ENCODE data around the gene CHMP1A. TPM values are rescaled to one million over a fixed set of nuclear protein-coding genes. Genes with fewer than 3 reads are reported as not detected.

CHMP1A gene
- total RNA-seq, 1 experiment from 2014 or later: 158 TPM

DNA sequence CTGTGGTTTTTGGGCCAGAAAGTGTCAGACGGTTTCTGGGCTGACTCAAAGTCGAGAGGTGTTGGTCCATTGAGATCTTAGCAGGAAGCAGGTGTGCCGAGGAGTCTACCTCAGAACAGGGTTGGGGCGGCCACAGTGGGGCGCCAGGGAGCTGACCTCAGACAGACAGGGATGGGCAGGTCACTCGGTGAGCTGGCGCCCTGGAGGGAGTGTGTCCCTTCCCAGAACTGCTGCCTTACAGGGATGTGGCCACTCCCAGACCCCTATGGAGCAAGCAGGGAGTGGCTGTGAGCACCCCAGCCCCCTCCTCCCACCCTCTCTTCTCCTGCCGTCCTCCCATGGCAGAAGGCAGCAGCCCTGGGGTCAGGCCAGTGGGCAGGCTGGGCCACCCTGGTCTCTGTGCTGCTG, 58.1 kb downstream of the CHMP1A start:
- ChIA-PET POLR2A (interaction anchor here (0.6 kb wide), 1 partner anchor 11 kb away, joined by 3 read pairs; no protein-coding TSS in a partner anchor), RAD21 (ENCODE audit: low non-redundant PET in 1 of 2, low total read pairs in 2 of 2, uncharacterized antibody in 2 of 2, unreplicated experiment in 2 of 2) (interaction anchor here in 1 of 2 experiments (0.8 to 1.7 kb wide), 3 partner anchors 38 to 42 kb away, joined by 3 to 10 read pairs (median 3); no protein-coding TSS in a partner anchor), CTCF (interaction anchor here (0.6 to 2.1 kb wide), 12 partner anchors 8 to 261 kb away, joined by 3 to 17 read pairs (median 4); partner anchors contain the start of gene CDK10)
- H3K36me3 ChIP-seq (ENCODE audit: control insufficient read depth in 1 of 2, insufficient read depth in 2 of 2, low read length in 2 of 2): peaks cover 0 to 6% of the 10 kb centered on the region in 2 experiments; a peak in 2 of 4 replicates
- H3K4me3 ChIP-seq (replicated peaks in 1 of 2; ENCODE audit: low read depth in 1 of 2, low read length in 2 of 2): no peak overlapping the region
- no peak overlapping the region for H3K9ac ChIP-seq (ENCODE audit: low read length)
- H3K9me3 ChIP-seq (ENCODE audit: control insufficient read depth in 1 of 2, insufficient read depth in 1 of 2, low read depth in 1 of 2, low read length in 2 of 2): no peaks in the 10 kb centered on the region
- intact Hi-C loops (cut with micrococcal nuclease): loop anchor here (1.0 to 2.0 kb wide), 2 partner anchors 42 to 67 kb away; no protein-coding TSS in a partner anchor
- peak overlapping the region; percentile 27; the same call in 1 of the 2 replicates for H3K27ac ChIP-seq (ENCODE audit: low read depth, low read length)
- H4K20me1 ChIP-seq (ENCODE audit: insufficient read depth): no peaks in the 10 kb centered on the region
- DNase-seq (ENCODE audit: low read depth, low spot score) (peak; percentile 63), ATAC-seq (peak; percentile 73)
- no peaks in the 10 kb centered on the region for H3K79me2 ChIP-seq (ENCODE audit: insufficient read depth, low read length)
- peak overlapping the region; percentile 43 for H3K4me2 ChIP-seq (ENCODE audit: low read length)
- no TSS peak for BruUV-seq (replicated peaks)
- no peaks in the 10 kb centered on the region for H3K27me3 ChIP-seq (ENCODE audit: insufficient read depth, low read length)
- no peaks in the 10 kb centered on the region for H3K9me2 ChIP-seq (ENCODE audit: insufficient read depth)
- peaks cover 28 to 51% of the 10 kb centered on the region in 2 experiments for H3K4me1 ChIP-seq (ENCODE audit: control insufficient read depth in 1 of 2, insufficient read depth in 2 of 2, low read length in 2 of 2)
- TF ChIP-seq, protein P1, sequence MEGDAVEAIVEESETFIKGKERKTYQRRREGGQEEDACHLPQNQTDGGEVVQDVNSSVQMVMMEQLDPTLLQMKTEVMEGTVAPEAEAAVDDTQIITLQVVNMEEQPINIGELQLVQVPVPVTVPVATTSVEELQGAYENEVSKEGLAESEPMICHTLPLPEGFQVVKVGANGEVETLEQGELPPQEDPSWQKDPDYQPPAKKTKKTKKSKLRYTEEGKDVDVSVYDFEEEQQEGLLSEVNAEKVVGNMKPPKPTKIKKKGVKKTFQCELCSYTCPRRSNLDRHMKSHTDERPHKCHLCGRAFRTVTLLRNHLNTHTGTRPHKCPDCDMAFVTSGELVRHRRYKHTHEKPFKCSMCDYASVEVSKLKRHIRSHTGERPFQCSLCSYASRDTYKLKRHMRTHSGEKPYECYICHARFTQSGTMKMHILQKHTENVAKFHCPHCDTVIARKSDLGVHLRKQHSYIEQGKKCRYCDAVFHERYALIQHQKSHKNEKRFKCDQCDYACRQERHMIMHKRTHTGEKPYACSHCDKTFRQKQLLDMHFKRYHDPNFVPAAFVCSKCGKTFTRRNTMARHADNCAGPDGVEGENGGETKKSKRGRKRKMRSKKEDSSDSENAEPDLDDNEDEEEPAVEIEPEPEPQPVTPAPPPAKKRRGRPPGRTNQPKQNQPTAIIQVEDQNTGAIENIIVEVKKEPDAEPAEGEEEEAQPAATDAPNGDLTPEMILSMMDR (IDR thresholded peaks at IDR 0.05 in 2 of 3, conservative IDR thresholded peaks at IDR 0.05 in 1 of 3; ENCODE audit: borderline replicate concordance in 1 of 3, insufficient read depth in 1 of 3, low read depth in 2 of 3, low read length in 2 of 3): peak in 2 of 3 experiments; percentile 79 to 83; a peak in 4 of 6 replicates
- no peak for TF ChIP-seq SP1 (IDR thresholded peaks at IDR 0.05; ENCODE audit: low read depth)
- no peak overlapping the region for H2AFZ ChIP-seq (ENCODE audit: low read depth, low read length, poor library complexity, severe bottlenecking)

DNA sequence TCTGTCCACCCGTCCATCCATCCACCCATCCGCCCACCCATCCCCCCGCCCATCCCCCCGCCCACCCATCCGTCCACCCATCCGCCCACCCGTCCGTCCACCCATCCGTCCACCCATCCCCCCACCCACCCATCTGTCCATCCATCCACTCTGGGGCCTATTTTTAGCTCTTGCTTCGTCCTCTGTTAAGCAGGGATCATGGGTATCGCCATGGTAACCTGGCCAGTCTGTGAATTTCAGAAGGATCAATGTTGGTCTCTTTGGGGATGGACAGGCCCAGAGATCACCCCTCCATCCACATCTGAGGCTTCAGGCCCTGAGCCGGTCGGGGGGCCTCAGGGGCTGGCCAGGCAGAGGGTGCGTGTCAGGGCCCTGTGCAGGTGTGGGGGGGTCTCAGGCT, 59.3 kb downstream of the CHMP1A start:
- Histone ChIP-seq H4K20me1 (ENCODE audit: insufficient read depth) (no peaks in the 10 kb centered on the region), H3K27me3 (ENCODE audit: insufficient read depth, low read length) (no peaks in the 10 kb centered on the region), H3K4me3 (replicated peaks in 1 of 2; ENCODE audit: low read depth in 1 of 2, low read length in 2 of 2) (no peak overlapping the region), H3K9ac (ENCODE audit: low read length) (no peak overlapping the region), H3K36me3 (ENCODE audit: control insufficient read depth in 1 of 2, insufficient read depth in 2 of 2, low read length in 2 of 2) (peaks cover 3 to 6% of the 10 kb centered on the region in 2 experiments; a peak in 2 of 4 replicates), H3K9me2 (ENCODE audit: insufficient read depth) (no peaks in the 10 kb centered on the region), H3K4me2 (ENCODE audit: low read length) (no peak overlapping the region), H3K27ac (ENCODE audit: low read depth, low read length) (no peak overlapping the region), H3K79me2 (ENCODE audit: insufficient read depth, low read length) (no peaks in the 10 kb centered on the region), H3K4me1 (ENCODE audit: control insufficient read depth in 1 of 2, insufficient read depth in 2 of 2, low read length in 2 of 2) (peaks cover 28 to 50% of the 10 kb centered on the region in 2 experiments), H3K9me3 (ENCODE audit: control insufficient read depth in 1 of 2, insufficient read depth in 1 of 2, low read depth in 1 of 2, low read length in 2 of 2) (no peaks in the 10 kb centered on the region), H2AFZ (ENCODE audit: low read depth, low read length, poor library complexity, severe bottlenecking) (no peak overlapping the region)
- intact Hi-C loops (cut with micrococcal nuclease): loop anchor here (2.0 kb wide), 1 partner anchor 69 kb away; no protein-coding TSS in a partner anchor
- ATAC-seq (no peak), DNase-seq (ENCODE audit: low read depth, low spot score) (no peak)
- TF ChIP-seq, protein P2, sequence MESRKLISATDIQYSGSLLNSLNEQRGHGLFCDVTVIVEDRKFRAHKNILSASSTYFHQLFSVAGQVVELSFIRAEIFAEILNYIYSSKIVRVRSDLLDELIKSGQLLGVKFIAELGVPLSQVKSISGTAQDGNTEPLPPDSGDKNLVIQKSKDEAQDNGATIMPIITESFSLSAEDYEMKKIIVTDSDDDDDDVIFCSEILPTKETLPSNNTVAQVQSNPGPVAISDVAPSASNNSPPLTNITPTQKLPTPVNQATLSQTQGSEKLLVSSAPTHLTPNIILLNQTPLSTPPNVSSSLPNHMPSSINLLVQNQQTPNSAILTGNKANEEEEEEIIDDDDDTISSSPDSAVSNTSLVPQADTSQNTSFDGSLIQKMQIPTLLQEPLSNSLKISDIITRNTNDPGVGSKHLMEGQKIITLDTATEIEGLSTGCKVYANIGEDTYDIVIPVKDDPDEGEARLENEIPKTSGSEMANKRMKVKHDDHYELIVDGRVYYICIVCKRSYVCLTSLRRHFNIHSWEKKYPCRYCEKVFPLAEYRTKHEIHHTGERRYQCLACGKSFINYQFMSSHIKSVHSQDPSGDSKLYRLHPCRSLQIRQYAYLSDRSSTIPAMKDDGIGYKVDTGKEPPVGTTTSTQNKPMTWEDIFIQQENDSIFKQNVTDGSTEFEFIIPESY (IDR thresholded peaks at IDR 0.05; ENCODE audit: extremely low read depth, insufficient replicate concordance, low read length): no peak
- TF ChIP-seq EZH2phosphoT487 (IDR thresholded peaks at IDR 0.05; ENCODE audit: borderline replicate concordance) (no peak), POLR2A (IDR thresholded peaks at IDR 0.05; ENCODE audit: borderline replicate concordance, extremely low read depth, insufficient read depth, insufficient read length) (no peak), YY1 (IDR thresholded peaks at IDR 0.05; ENCODE audit: extremely low read depth, insufficient replicate concordance, low read depth, low read length) (no peak), EGR1 (IDR thresholded peaks at IDR 0.05; ENCODE audit: low read depth) (no peak), SRF (IDR thresholded peaks at IDR 0.05; ENCODE audit: low read depth) (no peak), ZFX (IDR thresholded peaks at IDR 0.05) (no peak), SP1 (IDR thresholded peaks at IDR 0.05; ENCODE audit: low read depth) (no peak), SIN3A (IDR thresholded peaks at IDR 0.05; ENCODE audit: low read depth) (no peak), JUND (IDR thresholded peaks at IDR 0.05) (no peak), ZNF274 (IDR thresholded peaks at IDR 0.05; ENCODE audit: low read depth, low read length) (no peak), POLR2AphosphoS5 (IDR thresholded peaks at IDR 0.05; ENCODE audit: low read depth, low read length) (no peak), FOSL1 (IDR thresholded peaks at IDR 0.05; ENCODE audit: low read depth) (no peak)
- RAD21 ChIA-PET (ENCODE audit: low non-redundant PET in 1 of 2, low total read pairs in 2 of 2, uncharacterized antibody in 2 of 2, unreplicated experiment in 2 of 2): no interaction called here
- no TSS peak for BruUV-seq (replicated peaks)
- POLR2A ChIA-PET: no interaction called here
- CTCF ChIA-PET: interaction anchor here (0.6 to 1.0 kb wide), 2 partner anchors 34 to 43 kb away, joined by 3 read pairs; no protein-coding TSS in a partner anchor

Data from HCT116 (cell line).